Stimulated activated CD4-positive, alpha-beta T cell treated with anti-CD3 and anti-CD28 coated beads, Interleukin-1b, Interleukin-23, amount 100 ng/mL, for 24 hours (primary cell): ENCODE measurements around the gene ROR2.

Source experiments
- DNase-seq, 4 experiments: peaks; one replicate each; pipeline ENCODE4 v3.0.0-alpha.2; 2020; ENCODE audit warnings: low read depth in 4 of 4, low spot score in 1 of 4

The ROR2 gene

DNA sequence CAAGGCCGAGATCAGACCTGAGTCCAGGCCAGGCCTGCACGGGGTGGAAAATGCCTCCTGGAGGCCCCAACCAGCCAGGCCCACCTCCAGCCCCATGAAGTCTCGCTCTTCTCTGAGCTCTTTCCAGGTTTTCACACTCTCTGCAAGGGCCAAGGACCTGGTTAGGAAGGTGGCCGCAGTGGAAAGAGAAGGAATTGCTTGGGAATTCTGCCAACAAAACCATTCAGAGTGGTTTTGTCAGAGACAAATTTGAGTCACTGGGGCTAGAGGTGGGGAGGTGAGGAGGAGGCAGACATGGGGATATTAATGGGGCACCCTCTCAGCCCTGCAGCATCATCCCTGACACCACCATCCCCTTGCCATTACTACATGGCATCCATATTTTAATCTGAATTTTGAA, 261.0 kb downstream of the ROR2 start:
- DNase-seq, result no peak

DNA sequence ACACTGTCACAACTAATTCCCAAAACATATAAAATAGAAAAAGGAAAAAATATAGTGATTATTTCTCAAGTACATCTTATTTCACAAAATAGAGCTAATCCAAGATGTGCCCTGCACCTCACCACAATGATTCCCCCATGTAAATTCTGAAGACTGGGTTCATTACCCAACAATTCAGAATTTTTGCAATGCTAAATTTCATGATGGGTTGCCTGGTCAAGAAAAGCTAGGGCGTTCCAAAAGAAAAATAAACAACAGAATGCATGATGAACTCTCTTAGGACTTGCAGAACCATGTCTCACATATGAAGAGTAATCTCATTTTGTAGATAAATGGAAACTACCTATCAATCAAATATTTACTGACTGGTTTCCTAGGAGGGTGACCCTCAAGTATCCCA, 266.8 kb downstream of the ROR2 start:
- DNase-seq, result no peak

DNA sequence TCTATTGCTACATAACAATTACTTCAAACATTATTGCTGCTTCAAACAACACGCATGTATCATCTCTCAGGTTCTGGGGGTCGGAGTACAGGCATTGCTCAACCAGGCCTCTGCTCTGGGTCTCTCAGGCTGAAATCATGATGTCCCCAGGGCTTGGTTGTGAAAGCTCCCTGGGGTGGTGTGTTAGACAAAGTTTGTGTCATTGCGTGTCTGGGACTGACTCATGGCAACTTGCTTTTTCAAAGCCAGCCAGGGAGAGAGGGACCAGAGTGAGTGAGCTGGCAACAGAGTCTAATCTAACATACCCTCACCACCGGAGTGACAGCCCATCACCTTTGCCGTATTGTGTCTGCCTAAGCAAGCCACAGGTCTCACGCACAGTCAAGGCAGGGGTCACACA, 267.2 kb downstream of the ROR2 start:
- DNase-seq, result no peak

DNA sequence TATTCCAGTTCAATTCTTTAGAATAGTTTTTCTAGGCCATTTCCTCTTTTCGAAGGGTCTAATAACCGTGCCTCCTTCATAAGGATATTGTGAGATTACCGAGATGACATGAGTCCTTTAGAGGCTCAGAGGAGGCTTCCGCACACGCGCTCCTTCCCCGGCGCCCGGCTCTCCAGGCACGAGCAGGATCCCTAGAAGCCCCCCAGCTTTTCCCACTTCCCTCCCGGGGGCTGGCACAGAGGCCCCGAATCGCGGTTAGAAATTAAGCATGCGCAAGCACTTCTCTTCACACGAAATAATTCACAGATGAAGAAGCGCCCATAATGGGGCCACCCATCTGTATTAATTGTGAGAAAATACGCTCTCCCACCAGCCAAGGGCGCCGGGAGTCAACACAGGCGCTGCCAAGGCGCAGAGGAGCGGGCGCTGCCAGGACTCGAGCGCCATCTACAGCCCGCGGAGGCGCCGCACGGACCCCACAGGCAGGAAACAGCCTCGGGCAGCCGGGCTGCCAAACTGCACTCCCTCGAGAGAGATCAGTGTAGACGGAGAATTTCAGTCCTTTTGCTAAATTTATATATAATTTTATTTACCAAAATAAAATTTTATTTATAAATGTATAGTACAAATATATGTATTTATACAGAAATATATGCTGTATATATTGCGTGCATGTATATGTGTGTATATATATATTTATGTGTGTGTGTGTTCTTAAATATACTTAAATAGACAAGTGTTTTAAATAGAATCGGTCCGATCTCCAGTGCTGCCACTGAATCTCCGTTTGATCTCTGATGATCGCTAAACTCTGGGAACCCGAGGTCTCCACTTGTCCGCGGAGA, 268.3 kb downstream of the ROR2 start:
- peak; percentile 35 to 58 (median 55) for DNase-seq

DNA sequence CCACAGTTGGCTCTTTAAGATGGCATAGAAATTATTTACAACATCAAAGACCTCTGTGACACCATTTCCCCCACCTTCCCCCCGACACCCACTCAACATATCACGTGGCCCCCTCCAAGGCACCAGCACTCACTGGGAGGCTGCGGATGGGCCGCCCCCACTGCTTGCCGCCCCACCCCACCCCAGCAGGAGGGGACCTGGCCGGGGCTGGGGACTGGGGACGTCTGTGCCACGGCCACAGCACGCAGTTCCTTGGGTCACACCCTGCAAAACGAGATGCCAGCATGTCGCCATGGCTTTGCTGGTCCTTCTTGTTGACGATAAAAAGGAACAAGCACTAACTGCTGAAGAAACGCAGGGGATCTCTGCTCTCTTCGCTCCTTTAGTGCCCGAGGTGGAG, 269.0 kb downstream of the ROR2 start:
- DNase-seq, result no peak

DNA sequence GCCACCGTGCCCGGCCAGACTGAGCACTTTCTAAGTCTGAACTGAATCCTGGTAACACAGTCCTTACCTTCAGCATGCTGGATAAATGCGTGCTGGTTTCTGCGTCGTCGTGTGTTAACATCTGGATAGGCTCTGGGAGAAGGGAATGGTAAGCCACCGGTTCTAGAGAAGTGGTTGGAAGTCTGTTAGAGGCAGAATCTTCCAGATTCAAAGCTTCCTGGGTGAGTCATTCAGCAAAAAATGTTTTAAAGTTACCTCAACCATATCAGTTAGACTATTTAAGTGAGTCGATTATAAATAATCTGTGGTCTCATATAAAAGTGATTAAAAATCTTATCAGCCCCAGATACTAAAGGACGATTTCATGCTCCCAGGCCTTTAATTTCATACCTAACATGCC, 269.9 kb downstream of the ROR2 start:
- DNase-seq, result no peak

DNA sequence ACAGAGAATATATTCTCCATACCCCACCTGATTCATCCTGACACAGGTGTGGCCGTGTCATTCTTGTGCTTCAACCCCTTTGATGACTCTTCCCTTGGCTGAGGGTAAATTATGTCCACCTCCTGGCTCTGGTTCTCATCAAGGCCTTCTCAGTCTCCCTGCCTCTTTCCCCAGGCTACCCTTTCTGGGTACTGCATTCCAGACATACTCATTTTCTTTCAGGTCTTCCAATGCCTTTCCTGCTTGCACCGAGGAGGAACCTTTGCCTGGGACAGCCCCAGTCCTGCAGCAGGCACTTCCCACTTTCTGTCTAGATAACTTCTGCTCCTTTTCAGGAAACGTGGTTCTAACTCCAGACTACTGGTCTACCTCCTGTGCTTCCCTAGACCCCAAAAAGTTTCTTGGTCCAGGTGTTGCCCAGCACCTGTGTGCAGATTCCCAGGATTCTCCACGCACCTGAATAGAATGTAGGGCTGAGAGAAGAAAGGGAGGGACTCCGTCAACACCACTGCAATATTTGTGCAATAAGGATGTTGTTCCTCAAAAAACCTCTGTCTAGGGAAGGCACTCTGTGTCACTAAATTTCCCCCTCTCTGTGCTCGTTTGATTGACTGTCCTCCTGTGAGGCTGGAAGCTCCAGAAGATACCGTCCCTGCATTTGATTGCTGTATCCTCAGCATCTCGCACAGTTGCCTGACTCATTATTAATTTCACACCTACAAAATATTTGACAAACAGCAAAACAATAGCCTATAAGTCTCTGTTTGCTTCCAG, 271.0 kb downstream of the ROR2 start:
- DNase-seq, result no peak

DNA sequence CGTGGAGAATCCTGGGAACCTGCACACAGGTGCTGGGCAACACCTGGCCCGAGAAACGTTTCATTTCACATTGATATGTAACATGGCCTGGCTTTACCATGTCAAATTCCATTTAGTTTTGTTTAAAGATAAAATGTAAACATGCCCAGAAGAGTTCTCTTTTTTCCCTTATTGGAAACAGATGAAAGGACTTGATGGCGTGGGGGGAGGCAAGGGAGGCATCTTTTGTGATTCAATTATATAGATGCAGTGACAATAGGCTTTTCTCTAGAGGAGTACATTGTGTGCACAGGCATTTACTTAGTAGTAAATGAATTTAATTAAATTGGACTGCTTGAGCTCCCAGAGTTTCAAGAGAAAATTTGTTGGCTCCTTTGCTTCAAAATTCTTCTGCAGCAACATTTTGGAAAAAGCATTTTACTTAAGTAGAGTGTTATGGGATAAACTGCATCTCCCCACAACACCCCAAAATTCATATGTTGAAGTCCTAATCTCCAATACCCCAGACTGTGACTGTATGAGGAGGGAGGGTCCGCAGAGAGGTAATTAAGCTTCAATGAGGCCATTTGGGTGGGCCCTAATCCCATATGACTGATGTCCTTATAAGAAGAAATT, 272.1 kb downstream of the ROR2 start:
- no peak for DNase-seq

DNA sequence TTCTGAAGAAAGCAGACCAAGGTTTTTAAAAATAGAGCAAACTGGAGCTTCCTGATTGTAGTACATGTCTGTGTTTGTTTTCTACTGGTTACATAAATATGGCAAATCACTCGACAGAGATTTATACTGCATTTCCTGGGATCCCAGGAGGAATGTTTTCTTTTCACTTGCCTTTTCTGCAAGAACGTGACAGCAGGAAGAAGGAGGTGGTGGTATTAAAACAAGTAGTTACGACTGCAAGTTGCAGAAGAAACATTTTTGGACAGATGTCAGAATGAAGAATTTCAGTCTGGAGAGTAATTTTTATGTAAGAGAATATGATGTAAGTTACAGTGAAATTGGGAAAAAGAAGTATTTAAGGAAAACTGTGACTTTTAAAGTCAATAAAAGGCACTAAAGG, 272.7 kb downstream of the ROR2 start:
- DNase-seq, result no peak

DNA sequence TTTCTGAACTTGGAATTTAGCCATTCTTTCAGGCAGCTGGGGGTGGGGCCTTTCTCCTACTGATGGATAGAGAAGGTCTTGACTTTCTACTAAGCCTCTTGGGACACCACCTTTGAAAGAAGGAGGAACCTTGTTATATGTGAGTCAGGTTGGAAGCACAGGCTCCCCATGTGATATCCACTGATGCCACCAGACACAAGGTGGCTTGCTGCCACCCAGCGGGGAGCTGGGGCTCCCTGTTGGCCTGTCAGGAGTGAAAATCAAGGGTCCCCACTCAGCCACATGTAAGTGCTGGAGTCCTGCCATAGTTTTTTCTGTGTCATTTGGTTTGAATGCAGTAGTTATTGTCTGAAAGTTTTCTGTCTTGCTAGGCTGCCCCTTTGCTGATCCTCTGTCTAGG, 274.0 kb downstream of the ROR2 start:
- DNase-seq, result no peak

DNA sequence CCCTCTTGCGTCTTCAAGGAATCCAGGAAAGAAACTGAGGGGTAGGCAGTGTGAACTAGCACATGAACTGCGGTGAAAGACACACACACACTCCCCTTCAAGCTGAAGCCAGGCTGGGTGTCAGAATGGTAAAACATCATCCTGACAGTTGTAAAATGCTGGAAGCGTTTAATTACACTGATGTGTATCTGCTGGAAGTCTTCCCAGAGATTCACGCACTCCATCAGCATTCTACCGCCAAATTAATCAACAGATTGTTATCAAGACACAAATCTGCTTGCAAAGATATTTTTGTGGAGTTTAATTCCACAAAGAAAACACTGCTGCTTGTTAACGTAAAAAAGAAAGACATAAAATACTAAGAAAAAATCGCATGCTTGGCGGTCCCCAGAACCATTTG, 285.4 kb downstream of the ROR2 start:
- DNase-seq, result no peak

DNA sequence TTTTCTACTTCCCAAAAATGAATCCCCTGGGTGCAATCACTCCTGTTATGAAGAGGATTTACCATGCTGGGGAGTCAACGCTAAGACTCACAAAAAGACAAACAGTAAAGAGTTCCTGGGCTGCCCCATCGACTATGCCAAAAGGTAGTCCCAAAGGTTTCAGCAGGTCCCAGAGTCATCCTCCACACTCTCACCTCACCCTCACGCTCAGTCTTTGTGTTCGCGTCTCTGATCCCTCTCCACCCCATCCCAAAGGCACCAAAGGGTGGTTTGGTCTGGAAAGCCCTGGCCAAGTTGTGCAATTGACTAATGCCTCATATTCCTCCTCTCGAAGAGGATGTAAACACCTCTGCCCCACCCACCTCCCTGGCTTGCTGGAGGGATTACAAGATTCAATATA, 286.2 kb downstream of the ROR2 start:
- DNase-seq, result no peak

DNA sequence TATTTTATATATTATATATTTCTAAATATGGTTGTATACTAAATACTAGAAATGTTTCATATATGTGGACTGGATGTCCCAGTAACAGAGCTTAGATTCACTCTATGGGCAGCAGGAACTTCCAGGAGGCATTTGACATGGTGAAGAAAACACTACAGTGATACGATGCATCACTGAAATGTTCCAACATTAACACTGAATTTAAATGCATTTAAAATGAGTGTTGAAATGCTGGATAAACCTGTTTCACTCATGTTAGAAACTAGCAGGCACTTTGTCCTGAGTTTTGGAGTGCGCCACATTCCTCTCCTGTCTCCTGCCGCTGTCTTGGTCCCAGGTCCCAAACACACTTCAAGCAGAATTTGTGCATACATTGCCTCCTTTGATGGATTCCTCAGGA, 288.6 kb downstream of the ROR2 start:
- no peak for DNase-seq

DNA sequence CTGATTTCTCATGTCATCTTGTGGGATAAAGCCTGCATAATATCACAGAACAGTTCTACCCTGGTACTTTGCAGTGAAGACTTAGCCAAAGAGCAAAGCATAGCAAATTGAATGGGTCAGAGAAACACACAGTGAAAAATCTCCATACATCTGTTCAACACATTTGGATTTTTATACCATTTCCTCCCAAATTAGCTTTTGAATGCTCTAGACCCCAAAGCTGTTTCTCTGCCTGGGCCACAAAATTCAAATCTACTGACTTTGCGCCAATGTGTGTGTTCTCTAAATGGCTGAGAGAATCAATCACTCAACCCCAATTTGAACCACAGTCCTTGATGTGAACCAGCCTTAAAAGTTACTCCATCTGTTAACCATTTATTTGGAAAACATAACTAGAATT, 289.5 kb downstream of the ROR2 start:
- DNase-seq, result no peak

DNA sequence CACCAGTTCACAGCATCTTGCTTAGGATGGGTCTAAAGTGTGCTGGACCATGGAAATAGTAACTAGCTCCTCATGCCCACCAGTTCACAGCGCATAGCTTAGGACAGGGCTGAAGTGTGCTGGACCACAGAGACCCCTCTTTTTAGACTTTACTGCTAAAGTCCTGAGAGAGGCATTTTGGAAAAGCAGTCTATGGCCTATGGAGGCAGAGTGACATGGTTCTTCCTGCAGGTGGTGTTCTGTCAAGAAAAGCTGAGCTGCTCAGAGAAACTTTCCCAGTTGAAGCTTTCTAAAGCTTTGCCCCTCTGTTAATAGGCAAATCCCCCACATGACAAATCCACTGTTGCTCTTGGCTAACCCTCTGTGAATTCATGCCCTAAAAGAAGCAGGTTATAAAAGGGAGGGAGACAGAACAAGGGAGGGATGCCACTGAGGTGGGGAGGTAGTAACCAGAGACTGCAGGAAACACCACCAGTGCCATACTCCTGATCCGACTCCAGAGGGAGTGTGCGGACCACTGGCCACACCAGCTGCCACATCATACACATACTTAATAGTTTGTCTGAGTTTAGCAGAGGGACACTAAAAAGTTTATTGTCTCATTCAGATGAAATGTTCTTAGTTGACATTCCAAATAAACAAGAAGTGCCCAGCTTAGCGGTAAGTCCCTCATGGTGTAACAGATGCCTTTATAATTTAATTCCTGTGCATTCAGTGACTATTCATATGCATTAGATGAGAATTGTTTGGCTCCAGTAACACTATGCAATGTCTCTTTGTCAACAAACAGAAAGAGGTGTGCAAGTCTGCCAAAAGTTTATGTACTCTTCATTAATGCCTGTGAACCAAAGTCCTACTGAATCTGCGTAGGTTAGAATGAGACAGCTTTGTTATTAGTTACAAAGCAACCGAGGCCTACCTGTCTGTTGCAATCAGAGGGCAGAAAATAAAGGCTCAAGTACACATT, 290.2 kb downstream of the ROR2 start:
- DNase-seq, result no peak

DNA sequence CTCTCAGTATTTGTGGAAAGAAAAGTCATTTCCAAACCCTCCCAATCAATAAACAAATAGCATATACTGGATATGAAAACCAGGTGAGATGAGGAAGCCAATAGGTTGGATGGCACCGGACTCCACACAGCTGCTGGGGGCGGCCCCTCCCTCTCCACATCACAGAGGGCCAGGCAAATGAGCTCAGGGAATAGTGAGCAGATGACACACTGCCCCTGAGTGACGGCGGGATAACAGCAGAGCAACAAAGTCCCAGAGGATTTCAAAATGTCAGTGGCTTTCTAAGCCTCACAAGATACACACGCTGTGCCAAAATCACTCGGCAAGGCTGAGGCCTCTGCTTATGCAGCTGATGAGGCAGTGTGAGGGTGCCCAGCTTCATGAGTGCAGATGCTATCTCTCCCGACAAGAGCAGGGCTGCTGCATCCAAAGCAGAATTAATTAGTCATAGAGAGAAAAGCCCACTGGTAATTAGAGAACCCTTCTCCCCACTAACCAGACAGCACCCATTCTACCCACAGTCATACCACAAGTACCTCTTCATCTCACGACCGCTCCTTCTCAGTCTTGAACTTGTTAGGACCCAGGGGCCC, 291.4 kb downstream of the ROR2 start:
- no peak for DNase-seq

DNA sequence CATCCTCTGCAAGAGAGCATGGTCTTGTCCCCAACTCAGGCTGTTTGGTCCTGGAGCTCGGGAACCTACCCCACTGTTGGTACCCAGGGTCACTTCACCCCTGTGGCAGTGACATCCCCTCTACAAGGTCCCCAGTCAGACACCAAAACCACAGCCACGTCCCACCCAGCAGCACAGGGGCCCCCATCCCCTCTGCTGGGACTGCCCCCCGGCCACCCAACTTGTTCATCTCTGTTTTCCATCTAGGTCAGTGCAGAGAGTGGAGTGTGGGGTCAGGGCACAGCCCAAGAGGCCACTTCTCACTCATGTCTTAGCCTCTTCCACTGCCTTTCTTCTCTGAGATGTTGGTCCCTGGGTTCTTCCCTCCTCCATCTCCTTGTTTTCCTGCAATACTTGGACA, 292.5 kb downstream of the ROR2 start:
- no peak for DNase-seq

DNA sequence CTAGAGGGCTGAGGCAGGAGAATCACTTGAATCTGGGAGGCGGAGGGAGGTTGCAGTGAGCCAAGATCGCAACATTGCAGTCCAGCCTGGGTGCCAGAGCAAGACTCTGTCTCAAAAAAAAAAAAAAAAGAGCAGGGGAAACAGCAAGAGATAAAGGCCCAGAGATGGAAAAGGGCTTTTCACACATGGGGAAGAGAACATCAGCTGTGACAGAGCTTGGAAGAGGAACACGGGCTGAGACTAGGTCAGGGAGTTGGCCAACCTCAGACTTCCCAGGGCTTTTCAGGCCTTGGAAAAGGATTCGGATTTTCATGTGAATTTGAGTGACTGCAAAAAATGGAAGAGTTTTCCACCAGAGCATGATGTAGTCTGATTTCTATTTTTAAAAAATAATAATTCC, 294.4 kb downstream of the ROR2 start:
- DNase-seq, result no peak

DNA sequence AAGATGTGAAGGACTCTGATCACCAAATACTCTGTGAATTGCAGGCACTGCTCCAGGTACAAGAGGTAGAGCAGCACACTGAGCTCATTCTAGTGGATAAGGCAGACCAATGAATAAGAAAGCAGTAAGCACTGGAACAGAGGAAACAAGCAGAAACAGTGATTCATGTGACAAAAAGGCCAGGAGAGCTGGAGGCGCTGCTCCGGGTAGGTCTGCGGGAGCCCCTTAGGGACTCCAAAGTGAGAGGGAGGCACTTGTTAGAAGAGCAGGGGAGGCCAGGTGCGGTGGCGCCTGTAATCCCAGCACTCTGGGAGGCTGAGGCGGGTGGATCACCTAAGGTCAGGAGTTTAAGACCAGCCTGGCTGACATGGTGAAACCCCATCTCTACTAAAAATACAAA, 294.8 kb downstream of the ROR2 start:
- DNase-seq, result no peak

DNA sequence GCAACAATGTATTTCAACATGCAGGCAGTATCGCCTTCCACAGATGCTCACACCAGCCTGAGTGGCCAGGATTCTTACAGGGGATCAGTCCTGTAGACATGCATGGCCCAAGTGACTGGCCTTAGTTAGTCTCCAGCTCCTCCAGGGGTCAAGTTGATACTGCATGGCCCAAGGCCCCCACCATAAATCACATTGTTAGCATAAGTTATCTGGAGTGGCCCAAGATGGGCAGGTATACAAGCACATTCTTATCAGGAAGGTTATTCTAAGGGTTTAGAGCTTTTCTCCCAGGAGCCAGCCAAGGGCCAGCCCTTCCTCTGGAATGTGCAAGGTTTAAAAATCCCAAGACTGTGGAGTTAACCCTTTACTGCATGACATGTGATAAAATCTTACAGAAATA, 295.5 kb downstream of the ROR2 start:
- no peak for DNase-seq

DNA sequence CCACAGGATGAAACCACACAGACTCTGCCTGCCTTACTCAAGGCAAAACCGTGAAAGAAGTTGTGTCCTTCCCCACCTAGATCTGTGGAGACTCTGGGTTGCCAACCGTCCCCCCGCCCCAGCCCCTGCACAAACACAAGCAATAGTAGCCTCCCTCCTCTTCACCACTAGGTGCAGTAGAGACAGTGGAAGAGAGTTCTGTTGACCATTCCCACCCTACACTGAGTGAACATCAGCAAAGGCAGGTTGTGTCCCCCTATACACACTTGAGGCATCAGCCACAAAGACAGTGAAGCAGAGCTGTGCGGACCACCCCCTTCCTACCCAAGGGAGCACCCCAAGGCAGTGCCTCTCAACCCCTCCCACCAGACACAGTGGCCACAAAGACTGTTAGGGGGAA, 302.7 kb downstream of the ROR2 start:
- no peak for DNase-seq
